G401 (cell line): ENCODE results near the gene RBM20. TPM values are rescaled to one million over a fixed set of nuclear protein-coding genes. Genes with fewer than 3 reads are reported as not detected.
A peak's percentile ranks its signal among the peaks of the same experiment; 100 is the strongest.

Source experiments
- DNase-seq: peaks from one replicate; pipeline ENCODE4 v3.0.0-alpha.2; 2015; ENCODE audit warnings: low spot score
- in situ Hi-C: cut with HindIII; loops from 2 replicates; pipeline ENCODE4 v1.10.0; 2016; ENCODE audit warnings: low sequenced_read_pairs, mixed read lengths
- total RNA-seq: library from RNA; depleted of rRNA; stranded (reverse); fragments of >200 nt; shearing (Covaris generic); gene quantifications from 2 replicates; pipeline ENCODE4 v1.2.3, GENCODE V29; 2014

The RBM20 gene
- total RNA-seq, 1 experiment from 2014 or later, result 2.7 TPM

- in situ Hi-C loops, result no loop called here
- DNase-seq, result no peak
Observed at GRCh38 chr10:110666673-110667072, 22.5 kb downstream of the RBM20 start.

GRCh38 chr10:110667620-110668343 lies 23.6 kb downstream of the RBM20 start:
- no peak for DNase-seq
- in situ Hi-C loops, result no loop called here

GRCh38 chr10:110668443-110668842 lies 24.3 kb downstream of the RBM20 start:
- no peak for DNase-seq
- in situ Hi-C loops, result no loop called here

GRCh38 chr10:110670335-110670734 lies 26.2 kb downstream of the RBM20 start:
- in situ Hi-C loops, result no loop called here
- DNase-seq, result no peak

GRCh38 chr10:110671788-110672579 lies 27.8 kb downstream of the RBM20 start:
- DNase-seq, result peak; percentile 30
- in situ Hi-C loops, result no loop called here

GRCh38 chr10:110672580-110672919 lies 28.4 kb downstream of the RBM20 start:
- in situ Hi-C loops, result no loop called here
- DNase-seq, result no peak

GRCh38 chr10:110676016-110676415 lies 31.9 kb downstream of the RBM20 start:
- in situ Hi-C loops, result no loop called here
- no peak for DNase-seq

GRCh38 chr10:110679486-110680272 lies 35.5 kb downstream of the RBM20 start:
- peak; percentile 86 for DNase-seq
- in situ Hi-C loops, result no loop called here

GRCh38 chr10:110680273-110681020 lies 36.3 kb downstream of the RBM20 start:
- in situ Hi-C loops, result no loop called here
- DNase-seq, result peak; percentile 23

- in situ Hi-C loops, result no loop called here
- peak; percentile 36 for DNase-seq
Observed at GRCh38 chr10:110681023-110681681, 37.0 kb downstream of the RBM20 start.

- in situ Hi-C loops, result no loop called here
Observed at GRCh38 chr10:110682348-110682747, 38.2 kb downstream of the RBM20 start.

GRCh38 chr10:110684800-110685446 lies 40.8 kb downstream of the RBM20 start:
- DNase-seq, result no peak
- in situ Hi-C loops, result no loop called here

More at GRCh38 chr10:110682348-110682747, 38.2 kb downstream of the RBM20 start:
- no peak for DNase-seq

GRCh38 chr10:110686047-110686446 lies 41.9 kb downstream of the RBM20 start:
- DNase-seq, result no peak
- in situ Hi-C loops, result no loop called here

- in situ Hi-C loops, result no loop called here
- DNase-seq, result no peak
Observed at GRCh38 chr10:110686949-110687348, 42.8 kb downstream of the RBM20 start.

GRCh38 chr10:110687400-110687799 lies 43.3 kb downstream of the RBM20 start:
- in situ Hi-C loops, result no loop called here
- no peak for DNase-seq

- in situ Hi-C loops, result no loop called here
- no peak for DNase-seq
Observed at GRCh38 chr10:110691139-110691538, 47.0 kb downstream of the RBM20 start.

- in situ Hi-C loops, result no loop called here
- no peak for DNase-seq
Observed at GRCh38 chr10:110694263-110694662, 50.1 kb downstream of the RBM20 start.

- no peak for DNase-seq
- in situ Hi-C loops, result no loop called here
Observed at GRCh38 chr10:110694820-110695538, 50.8 kb downstream of the RBM20 start.
